Stimulated activated CD8-positive, alpha-beta memory T cell treated with anti-CD3 and anti-CD28 coated beads, Interleukin-2, amount 100 ng/mL, for 48 hours (primary cell): ENCODE measurements around the gene VPS9D1.
A peak's percentile ranks its signal among the peaks of the same experiment; 100 is the strongest.
"Not testable (repeated sequence)": the region's sequence is repeated elsewhere in the genome, so short reads cannot be mapped to it uniquely, and the experiment has no call there.

Experiments used
- DNase-seq, 2 donors: peaks; one replicate each; pipeline ENCODE4 v3.0.0-alpha.2; 2020; ENCODE audit warnings: low read depth in 2 of 2

Gene VPS9D1

DNA sequence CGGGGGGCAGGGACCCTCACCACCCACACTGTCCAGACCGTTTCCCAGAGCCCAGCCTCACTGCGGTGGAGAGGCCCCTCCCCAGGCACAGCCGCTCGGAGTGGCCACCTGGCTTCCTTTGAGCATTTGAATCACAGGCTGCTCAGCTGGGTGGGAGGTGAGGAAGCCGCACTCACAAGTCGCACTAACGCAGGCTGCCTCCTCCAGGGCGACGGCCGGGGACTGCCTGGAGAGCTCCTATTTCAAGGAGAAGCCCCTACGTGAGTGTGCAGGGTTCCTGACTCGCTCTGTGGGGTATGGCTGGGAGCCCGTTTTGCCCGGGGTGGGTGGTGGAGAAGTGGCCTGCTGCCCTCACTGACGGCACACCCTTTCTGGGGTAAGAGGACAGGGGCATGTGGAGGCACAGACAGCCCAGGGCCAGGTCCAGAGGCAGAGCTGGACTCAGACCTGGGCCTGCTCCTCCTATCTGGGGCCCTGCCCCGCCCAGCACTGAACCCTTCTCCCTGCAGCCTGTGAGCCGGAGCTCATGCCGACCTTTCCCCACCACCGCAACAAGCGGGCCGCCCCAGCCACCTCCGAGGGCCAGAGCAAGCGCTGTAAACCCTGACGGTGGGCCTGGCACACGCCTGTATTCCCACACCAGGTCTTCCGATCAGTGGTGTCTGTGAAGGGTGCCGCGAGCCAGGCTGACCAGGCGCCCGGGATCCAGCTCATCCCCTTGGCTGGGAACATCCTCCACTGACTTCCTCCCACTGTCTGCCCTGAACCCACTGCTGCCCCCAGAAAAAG lies 25.4 kb downstream of the VPS9D1 start:
- DNase-seq = no peak

DNA sequence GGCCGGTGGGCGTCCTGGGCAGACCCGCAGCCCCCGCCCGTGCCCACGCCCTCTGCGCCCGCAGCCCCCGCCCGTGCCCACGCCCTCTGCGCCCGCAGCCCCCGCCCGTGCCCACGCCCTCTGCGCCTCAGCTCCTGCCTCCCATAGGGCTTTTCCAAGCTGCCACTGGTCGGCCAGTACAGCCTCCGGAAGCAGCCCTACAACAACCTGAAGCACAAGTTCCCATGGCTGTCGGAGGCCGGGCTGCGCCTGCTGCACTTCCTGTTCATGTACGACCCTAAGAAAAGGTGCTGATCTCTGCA lies 26.0 kb downstream of the VPS9D1 start:
- DNase-seq = not testable (repeated sequence)

DNA sequence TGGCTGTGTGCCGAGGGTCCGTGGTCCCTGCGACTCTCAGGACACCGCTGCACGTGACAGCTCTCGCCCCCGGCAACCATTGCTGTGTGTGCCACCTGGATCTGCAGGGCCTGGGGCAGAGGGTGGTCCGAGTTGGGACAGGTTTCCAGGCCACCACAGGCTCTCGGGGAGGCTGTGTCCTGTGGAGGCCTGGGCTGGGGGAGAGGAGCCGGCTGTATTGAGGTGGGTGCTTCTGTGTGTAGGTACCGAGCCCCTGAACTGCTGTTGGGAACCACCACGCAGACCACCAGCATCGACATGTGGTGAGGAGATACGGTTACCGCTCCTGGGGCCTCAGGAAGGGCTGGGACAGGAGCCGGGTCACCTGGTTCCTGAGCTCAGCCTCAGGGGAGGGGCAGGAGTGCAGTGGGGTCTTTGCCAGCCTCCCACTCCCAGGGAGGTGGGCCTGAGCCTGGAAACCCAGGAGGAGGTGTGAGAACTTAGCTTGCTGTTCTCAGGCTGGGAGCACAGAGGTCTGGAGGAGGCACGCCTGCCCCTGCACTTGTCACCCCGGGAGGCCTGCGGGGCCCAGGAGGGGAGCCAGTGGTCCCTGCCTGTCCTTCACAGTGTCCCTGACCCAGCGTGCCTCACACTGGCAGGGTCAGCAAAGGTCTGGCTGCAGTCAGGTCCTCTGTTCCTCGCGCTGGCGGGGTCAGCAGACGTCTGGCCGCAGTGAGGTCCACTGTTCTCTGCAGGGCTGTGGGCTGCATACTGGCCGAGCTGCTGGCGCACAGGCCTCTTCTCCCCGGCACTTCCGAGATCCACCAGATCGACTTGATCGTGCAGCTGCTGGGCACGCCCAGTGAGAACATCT lies 26.5 kb downstream of the VPS9D1 start:
- no peak for DNase-seq

DNA sequence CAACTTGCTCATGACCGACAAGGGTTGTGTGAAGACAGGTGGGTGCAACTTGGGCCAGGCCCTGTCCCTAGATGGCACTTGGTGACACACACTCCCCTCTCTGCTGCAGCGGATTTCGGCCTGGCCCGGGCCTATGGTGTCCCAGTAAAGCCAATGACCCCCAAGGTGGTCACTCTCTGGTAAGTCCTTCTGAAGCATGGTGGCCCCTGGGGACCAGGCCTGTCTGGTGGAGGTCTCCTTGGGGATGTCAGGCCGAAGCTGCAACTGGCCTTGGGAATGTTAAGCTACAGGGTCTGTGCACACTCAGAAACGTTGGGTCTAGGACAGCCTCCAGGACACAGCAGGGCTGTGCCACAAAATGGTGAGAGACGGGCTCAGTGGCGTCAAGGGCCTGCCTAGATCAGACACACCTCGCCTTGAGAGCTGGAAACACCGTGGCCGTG lies 27.4 kb downstream of the VPS9D1 start:
- no peak for DNase-seq

DNA sequence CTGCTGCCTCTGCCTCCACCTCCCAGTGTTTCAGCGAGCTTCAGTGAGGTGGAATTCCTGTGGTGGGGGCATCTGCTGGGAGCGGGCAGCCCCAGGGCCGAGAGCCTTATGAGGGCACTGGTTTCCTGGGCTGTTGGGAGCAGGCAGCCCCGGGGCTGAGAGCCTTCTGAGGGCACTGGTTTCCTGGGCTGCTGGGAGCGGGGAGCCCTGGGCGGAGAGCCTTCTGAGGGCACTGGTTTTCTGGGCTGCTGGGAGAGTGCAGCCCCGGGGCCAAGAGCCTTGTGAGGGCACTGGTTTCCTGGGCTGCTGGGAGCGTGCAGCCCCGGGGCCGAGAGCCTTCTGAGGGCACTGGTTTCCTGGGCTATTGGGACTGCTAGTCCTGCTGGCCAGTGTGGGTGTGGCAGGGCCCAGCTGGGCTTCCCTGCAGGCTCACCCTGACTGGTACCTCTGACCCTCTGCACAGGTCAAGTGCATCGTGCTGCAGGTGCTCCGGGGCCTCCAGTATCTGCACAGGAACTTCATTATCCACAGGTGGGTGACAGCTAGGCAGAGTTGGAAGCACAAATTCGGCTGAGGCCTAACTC lies 28.6 kb downstream of the VPS9D1 start:
- no peak for DNase-seq

DNA sequence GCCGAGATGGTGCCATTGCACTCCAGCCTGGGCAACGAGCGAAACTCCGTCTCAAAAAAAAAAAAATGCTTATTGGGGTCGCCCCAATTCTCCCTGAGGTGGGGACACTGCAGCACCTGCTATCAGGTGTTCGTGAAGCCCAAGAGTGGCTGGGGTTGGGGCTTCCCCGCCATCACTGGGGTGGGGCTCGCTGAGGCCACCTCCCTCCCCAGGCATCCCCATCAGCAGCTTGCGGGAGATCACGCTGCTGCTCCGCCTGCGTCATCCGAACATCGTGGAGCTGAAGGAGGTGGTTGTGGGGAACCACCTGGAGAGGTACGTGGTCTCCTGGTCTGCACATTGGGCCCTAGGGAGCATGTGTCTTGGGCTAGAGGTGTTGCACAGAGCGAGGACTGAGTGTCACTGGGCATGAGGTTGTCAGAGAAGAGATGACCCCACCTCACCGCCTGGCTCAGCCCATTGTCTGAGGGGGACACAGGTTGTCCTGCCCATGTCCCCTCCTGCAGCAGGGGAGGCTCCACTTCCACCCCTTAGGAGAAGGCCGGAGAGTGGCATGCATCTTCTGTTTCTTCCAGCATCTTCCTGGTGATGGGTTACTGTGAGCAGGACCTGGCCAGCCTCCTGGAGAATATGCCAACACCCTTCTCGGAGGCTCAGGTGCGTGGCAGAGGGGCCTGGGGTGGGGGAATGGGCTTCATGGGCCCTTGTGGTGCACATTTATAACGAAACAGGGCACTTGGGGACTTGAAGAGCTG lies 29.3 kb downstream of the VPS9D1 start:
- DNase-seq = no peak

DNA sequence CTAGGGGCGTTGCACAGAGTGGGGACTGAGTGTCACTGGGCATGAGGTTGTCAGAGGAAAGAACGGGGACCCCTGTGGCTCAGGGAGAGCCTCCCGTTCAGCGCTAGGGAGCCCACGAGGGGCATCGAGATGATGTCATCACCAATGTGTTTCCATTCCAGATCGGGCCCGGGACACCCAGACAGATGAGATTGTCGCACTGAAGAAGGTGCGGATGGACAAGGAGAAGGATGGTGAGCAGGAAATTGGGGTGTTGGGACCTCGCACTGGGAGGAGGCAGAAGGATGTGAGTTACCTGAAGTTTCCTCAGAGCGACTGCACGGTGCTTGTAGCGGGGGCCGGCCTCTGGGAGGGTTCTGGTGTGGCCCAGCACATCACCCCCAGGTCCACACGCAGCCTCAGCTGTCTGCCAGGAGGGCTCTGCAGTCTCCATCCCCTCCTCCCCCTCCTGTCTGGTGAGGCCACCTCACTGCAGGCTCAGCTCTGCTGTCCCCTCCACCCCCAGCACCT lies 30.3 kb downstream of the VPS9D1 start:
- no peak for DNase-seq

DNA sequence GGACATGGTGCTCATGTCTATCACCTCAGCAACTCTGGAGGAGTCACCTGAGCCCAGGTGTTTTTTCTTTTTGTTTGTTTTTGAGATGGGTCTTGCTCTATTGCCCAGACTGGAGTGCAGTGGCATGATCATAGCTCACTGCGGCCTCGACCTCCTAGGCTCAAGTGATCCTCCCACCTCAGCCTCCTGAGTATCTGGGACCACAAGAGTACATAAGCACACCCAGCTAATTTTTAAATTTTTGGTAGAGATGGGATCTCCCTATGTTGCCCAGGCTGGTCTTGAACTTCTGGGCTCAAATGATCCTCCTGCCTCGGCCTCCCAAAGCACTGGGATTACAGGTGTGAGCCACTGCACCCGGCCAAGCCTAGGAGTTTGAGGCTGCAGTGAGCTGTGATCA lies 31.1 kb downstream of the VPS9D1 start:
- DNase-seq = not testable (repeated sequence)

DNA sequence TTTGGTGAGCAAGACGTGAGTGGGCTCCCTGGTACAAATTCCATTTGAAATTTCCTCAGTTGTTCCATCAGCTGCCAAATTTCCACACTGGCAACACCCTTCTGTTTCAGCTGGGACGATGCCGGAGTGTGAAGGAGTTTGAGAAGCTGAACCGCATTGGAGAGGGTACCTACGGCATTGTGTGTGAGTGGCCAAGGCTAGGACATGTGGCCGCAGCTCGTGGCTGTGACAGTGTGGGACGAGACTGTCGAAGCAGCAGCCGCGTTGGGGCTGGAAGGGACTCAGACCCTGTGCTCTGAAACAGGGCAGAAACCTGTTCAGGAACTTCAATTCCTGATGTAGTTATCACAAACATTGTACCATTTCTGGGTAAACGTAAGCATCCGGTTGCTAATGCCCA lies 31.6 kb downstream of the VPS9D1 start:
- DNase-seq = no peak

DNA sequence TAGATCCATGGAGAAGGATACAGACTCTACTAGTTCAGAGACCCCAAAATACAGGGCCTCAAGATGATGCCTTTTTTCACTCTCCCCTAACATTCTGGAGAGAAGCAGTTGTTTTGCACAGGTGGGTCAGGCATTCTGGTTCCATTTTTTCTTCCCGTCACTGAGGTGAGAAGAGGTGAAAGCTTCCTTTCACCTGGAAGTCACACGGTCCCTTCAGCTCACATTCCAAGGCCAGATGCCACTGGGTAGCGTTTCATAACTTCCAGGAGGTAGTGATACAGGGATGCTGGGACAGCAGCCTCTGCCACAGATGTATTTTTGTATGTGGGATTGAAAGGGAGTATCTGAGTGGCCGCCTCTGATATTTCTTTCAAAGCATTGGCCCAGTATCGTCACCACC lies 32.3 kb downstream of the VPS9D1 start:
- no peak for DNase-seq

DNA sequence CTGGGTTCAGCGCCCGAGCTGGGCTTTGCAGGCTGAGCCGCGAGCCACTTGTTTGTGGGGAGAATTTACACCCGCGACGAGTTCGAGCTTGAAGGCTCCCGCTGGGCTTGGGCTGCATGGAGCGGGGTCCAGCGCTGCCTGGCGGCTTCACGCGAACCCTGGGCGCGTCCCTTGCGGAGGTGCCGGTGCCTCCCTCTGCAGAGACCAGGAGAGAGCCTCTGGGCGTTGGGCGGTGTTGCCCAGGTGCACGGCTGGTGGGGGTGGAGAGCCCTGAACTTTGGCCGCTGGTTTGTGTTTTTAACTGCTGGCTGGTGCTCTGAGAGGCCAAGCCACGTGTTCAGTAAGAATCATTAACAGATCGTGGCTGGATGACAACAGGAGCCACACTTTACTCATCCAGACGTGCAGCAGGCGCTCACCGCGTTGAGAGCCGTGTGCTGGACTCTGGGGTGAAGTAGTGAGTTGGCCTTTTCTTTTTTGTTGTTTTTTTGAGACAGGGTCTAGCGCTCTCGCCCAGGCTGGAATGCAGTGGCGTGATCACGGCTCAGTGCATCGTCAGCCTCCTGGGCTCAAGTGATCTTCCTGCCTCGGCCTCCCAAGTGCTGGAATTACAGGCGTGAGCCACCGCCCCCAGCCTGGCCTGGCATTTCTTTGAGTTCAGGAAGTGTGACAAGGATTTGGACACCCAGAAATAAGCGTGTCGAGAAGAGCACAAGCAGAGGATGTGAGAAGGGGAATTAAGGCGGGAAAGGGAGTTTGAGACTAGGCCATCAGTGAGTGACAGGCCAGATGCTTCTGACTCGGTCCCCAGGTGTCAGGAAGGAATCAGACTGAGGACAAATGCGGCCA lies 33.4 kb downstream of the VPS9D1 start:
- DNase-seq = no peak

DNA sequence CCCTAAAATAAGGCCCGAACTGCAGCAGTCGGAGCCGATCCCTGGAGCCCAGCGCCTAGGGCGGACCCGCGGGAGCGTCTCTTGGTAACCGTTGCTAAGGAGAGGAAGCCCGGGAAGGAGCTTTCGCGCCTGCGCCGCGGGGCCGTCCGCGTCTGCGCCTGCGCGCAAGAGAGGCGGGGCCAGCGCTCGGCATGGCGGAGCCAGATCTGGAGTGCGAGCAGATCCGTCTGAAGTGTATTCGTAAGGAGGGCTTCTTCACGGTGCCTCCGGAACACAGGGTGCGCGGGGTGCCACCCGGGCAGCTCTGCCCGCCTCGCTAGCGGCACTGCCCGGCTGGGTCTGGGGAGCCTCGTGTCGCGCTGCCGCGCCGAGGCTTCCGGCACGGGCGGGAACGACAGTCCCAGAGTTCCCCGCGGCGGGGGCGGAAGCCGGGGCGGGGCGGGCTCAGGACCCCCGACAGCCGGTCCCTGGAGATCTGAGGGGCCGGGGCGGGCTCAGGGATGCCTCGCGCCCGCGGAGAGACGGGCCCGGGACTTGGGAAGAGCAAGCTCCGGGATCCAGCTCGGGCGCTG lies 34.1 kb downstream of the VPS9D1 start, which contains the start of gene CDK10:
Gene CDK10, plus strand, starts transcription at position 170 of the 572 bp plus-strand sequence. Its CDS starts 22 bp downstream, at position 192.
- peak; percentile 87 for DNase-seq

DNA sequence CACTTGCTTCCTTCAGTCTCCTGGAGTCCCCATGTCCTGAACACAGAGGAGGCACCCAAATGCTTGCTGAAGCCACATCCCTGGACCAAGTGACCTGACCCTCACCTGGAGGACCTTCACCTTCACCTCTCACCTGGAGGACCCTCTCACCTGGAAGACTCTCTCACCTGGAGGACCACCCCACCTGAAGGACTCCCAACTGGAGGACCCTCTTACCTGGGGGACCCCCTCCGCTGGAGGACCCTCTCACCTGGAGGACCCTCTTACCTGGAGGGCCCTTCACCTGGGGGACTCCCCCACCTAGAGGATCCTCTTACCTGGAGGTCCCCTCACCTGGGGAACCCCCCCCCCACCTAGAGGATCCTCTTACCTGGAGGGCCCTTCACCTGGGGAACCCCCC lies 34.8 kb downstream of the VPS9D1 start:
- DNase-seq = no peak

DNA sequence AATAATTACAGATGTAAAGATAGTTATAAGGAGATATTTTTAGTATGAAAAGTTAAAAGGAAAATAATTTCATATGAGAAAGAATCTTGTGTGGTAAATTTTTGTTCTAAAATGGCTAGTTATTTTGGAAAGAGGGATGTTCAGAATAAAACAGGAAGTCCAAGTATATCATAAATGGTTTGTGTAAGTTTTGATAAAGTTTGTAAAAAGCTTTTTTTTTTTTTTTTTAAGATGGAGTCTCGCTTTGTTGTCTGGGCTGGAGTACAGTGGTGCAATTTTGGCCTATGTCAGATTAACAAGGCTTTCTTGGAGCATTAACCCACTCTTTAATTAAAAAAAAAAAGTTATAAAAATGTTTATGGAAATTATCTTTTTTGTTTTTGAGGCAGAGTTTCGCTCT lies 42.4 kb downstream of the VPS9D1 start:
- DNase-seq = no peak

DNA sequence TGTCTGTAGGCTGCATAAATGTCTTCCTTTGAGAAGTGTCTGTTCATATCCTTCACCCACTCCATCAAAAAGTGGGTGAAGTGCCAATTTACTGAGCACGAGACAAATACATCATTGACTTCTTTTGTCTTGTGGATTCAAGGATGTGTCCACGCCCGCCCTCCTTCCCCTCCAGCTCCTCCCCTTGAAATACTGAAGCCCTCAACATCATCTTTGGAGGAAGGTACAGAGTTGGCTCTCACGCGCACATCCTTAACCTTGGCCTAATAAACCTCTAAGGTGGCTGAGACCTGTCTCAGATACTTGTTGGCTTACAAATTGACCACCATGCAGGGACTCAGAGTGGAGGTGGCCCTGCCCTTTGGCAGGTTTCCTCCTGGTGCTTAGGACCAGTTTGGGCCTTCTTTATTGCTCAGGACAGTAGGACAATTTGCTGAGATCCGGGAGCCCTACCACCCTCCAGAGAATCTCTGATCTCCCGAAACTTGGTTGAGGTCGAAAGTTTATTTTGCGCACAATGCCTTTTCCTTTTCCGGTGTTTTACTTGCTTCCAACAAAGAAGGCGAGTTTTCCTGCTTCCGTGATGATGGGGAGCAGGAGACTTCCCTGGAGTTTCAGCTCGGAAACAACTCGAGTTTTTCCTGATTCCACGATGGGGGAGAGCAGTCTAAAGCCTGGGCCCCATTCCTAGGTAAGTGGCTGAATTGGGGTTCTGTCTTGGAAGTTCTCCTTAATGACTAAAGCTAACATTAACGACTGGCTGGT lies 48.3 kb downstream of the VPS9D1 start:
- DNase-seq = no peak

DNA sequence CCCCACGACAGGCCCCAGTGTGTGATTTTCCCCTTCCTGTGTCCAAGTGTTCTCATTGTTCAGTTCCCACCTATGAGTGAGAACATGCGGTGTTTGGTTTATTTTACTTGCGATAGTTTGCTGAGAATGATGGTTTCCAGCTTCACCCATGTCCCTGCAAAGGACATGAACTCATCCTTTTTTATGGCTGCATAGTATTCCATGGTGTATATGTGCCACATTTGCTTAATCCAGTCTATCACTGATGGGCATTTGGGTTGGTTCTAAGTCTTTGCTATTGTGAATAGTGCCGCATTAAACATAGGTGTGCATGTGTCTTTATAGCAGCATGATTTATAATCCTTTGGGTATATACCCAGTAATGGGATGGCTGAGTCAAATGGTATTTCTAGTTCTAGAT lies 49.1 kb downstream of the VPS9D1 start:
- not testable (repeated sequence) for DNase-seq

DNA sequence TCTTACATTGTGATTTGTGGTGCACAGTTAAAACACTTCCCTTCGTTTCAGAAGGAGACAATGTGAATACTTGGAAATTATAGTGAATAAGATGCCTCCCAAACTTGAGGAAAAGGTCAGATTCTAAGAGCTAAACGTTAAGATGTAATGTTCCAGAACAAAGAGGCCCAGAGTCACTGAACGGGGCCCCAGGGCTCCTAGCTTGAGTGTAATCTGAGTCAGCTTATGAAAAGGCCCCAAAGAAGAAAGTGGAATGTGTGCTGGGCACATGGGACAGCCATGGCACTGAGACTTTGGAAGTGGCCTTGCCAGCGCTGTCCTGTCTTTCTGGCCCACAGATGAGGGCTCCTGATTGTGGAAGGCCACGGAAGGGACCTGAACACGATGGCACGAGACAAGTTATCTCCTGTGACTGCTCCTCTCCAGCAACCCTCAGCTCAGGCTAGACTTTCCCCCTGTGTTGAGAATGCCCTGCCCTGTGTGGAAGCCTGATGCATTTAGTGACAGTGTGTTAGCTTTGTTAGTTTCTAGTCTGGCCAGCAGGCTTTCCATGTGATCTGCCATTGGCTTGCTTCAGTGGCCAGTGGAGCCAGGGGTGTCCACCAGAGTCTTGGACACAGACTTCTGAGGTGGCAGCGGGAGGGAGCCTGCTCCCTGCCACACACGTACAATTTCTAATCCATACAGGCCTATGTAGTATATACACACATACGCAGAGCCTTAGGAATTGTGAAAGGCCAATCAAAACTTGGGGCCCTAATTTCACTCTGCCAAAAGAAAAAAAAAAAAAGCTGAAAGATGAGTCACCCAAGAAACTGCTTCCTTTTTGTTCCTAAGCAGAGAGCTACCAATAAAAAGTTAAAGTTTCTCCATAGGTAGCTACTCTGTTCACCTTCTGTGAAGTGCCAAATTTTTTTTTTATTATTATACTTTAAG lies 49.9 kb downstream of the VPS9D1 start:
- no peak for DNase-seq

DNA sequence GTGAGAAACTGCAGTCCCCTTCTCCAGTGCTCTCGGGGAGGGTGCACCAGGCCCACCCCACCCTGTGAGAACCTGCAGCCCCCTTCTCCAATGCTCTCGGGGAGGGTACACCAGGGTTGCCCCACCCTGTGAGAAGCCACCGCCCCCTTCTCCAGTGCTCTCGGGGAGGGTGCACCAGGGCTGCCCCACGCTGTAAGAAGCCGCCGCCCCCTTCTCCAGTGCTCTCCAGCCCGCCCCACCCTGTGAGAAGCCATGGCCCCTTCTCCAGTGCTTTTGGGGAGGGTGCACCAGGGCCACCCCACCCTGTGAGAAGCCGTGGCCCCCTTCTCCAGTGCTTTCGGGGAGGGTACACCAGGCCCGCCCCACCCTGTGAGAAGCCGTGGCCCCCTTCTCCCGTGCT lies 50.9 kb downstream of the VPS9D1 start:
- DNase-seq = no peak

DNA sequence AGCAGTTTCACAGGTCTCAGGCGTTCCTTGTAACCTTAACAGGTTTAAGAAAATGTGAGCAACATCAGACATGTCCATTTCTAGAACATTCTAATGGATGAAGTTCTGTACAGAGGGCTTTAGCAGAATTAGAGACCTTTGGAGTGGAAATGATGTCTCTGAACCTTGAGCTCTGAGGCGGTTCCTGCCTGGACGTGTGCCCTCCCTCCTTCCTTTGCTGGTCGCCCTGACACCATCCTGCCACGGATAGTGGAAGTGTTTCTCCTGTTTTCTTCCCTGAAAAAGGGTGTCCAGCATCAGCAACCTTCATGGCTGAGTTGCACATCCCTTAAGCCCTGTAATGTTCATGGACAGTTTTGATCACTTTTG lies 51.9 kb downstream of the VPS9D1 start:
- DNase-seq = no peak
